GM21528 (cell line): ENCODE data around the gene STKLD1.
A peak's percentile ranks its signal among the peaks of the same experiment; 100 is the strongest.

Source experiments
- ATAC-seq: cut with Tn5 transposase; IDR thresholded peaks from one replicate; pipeline ENCODE4 v1.9.1; 2021; ENCODE audit warnings: mild to moderate bottlenecking, moderate library complexity; ENCODE audit not compliant: unreplicated experiment, low FRiP score

Gene STKLD1

GRCh38 chr9:133344979-133345378 is 31.2 kb upstream of the STKLD1 start:
- no peak for ATAC-seq

- no peak for ATAC-seq
These were observed 30.6 kb upstream of the STKLD1 start for GRCh38 chr9:133345596-133345995.

GRCh38 chr9:133346021-133346785 is 30.0 kb upstream of the STKLD1 start:
- no peak for ATAC-seq

GRCh38 chr9:133347515-133347984 is 28.6 kb upstream of the STKLD1 start:
- peak; percentile 31 for ATAC-seq

GRCh38 chr9:133347985-133348717 is 28.0 kb upstream of the STKLD1 start, which contains the start of the genes MED22 and RPL7A:
Gene MED22, minus strand, starts transcription at chr9:133348131. Its CDS starts 1,469 bp downstream, at chr9:133346662.
Gene RPL7A, plus strand, starts transcription at chr9:133348218. Its CDS starts 26 bp downstream, at chr9:133348244.
- peak; percentile 72 for ATAC-seq

- no peak for ATAC-seq
These were observed 27.2 kb upstream of the STKLD1 start for GRCh38 chr9:133348718-133349573.

- no peak for ATAC-seq
These were observed 26.1 kb upstream of the STKLD1 start for GRCh38 chr9:133349965-133350616.

GRCh38 chr9:133351526-133351907 is 24.6 kb upstream of the STKLD1 start:
- ATAC-seq = no peak

GRCh38 chr9:133351908-133352634 is 24.1 kb upstream of the STKLD1 start:
- no peak for ATAC-seq

GRCh38 chr9:133352635-133353340 is 23.4 kb upstream of the STKLD1 start:
- ATAC-seq = no peak

- ATAC-seq = no peak
These were observed 22.6 kb upstream of the STKLD1 start for GRCh38 chr9:133353548-133353947.

GRCh38 chr9:133354766-133355165 is 21.4 kb upstream of the STKLD1 start:
- ATAC-seq = no peak

- ATAC-seq = no peak
These were observed 20.2 kb upstream of the STKLD1 start for GRCh38 chr9:133355881-133356357.

GRCh38 chr9:133356391-133357091 is 19.6 kb upstream of the STKLD1 start, which contains the start of the genes SURF1 and SURF2:
Gene SURF1, minus strand, starts transcription at chr9:133356487. Its CDS starts 34 bp downstream, at chr9:133356453.
Gene SURF2, plus strand, starts transcription at chr9:133356550. Its CDS starts 43 bp downstream, at chr9:133356593.
- ATAC-seq = no peak

GRCh38 chr9:133357656-133358055 is 18.5 kb upstream of the STKLD1 start:
- ATAC-seq = no peak

- ATAC-seq = no peak
These were observed 16.6 kb upstream of the STKLD1 start for GRCh38 chr9:133359399-133360175.
